Measurements from ENCODE around the gene RPS6KB2.

GRCh38 chr11:67406420-67406968, 21.8 kb upstream of the RPS6KB2 start:
- no peak for TF ChIP-seq CTCF (IDR thresholded peaks at IDR 0.05; ENCODE audit: low read depth, low read length)
- TF ChIP-seq POLR2A (IDR thresholded peaks at IDR 0.05; ENCODE audit: extremely low read depth, insufficient read length) = no peak

Measured in NB4 (cell line).